ENCODE measurements around the gene NEURL1. TPM values are rescaled to one million over a fixed set of nuclear protein-coding genes. Genes with fewer than 3 reads are reported as not detected.

Gene NEURL1
- total RNA-seq, 1 donor from 2014 or later = 3.4 TPM

GRCh38 chr10:103541616-103542015 is 48.1 kb downstream of the NEURL1 start:
- Mint-ChIP-seq H3K36me3 (ENCODE audit: low read depth) (no peaks in the 10 kb centered on the region), H3K4me1 (ENCODE audit: low read depth) (peaks cover 15% of the 10 kb centered on the region), H3K9me3 (no peaks in the 10 kb centered on the region), H3K27ac (no peak overlapping the region), H3K27me3 (ENCODE audit: insufficient read depth) (peaks cover 31% of the 10 kb centered on the region), H3K4me3 (no peak overlapping the region)
- no peak for DNase-seq (ENCODE audit: low spot score)
- intact Hi-C loops (cut with micrococcal nuclease) = loop anchor here (1.0 to 2.0 kb wide), 2 partner anchors 23 to 37 kb away; no protein-coding TSS in a partner anchor

GRCh38 chr10:103542764-103543616 is 49.5 kb downstream of the NEURL1 start:
- no peaks in the 10 kb centered on the region for H3K36me3 Mint-ChIP-seq (ENCODE audit: low read depth)
- peak; percentile 10 for DNase-seq (ENCODE audit: low spot score)
- H3K4me1 Mint-ChIP-seq (ENCODE audit: low read depth) = peaks cover 15% of the 10 kb centered on the region
- H3K9me3 Mint-ChIP-seq = no peaks in the 10 kb centered on the region
- peak overlapping the region; percentile 51 for H3K4me3 Mint-ChIP-seq
- peak overlapping the region; percentile 58 for H3K27ac Mint-ChIP-seq
- peaks cover 23% of the 10 kb centered on the region for H3K27me3 Mint-ChIP-seq (ENCODE audit: insufficient read depth)
- intact Hi-C loops (cut with micrococcal nuclease) = loop anchor here (1.0 to 2.0 kb wide), 2 partner anchors 24 to 39 kb away; no protein-coding TSS in a partner anchor

GRCh38 chr10:103543617-103544525 is 50.4 kb downstream of the NEURL1 start:
- Mint-ChIP-seq H3K4me1 (ENCODE audit: low read depth) (peaks cover 15% of the 10 kb centered on the region), H3K27me3 (ENCODE audit: insufficient read depth) (peaks cover 23% of the 10 kb centered on the region), H3K9me3 (no peaks in the 10 kb centered on the region), H3K36me3 (ENCODE audit: low read depth) (no peaks in the 10 kb centered on the region), H3K4me3 (peak overlapping the region; percentile 51), H3K27ac (peak overlapping the region; percentile 58)
- no peak for DNase-seq (ENCODE audit: low spot score)
- intact Hi-C loops (cut with micrococcal nuclease) = loop anchor here (2.0 kb wide), 1 partner anchor 25 kb away; no protein-coding TSS in a partner anchor

- Mint-ChIP-seq H3K4me1 (ENCODE audit: low read depth) (peaks cover 15% of the 10 kb centered on the region), H3K27me3 (ENCODE audit: insufficient read depth) (peaks cover 17% of the 10 kb centered on the region), H3K36me3 (ENCODE audit: low read depth) (no peaks in the 10 kb centered on the region), H3K9me3 (no peaks in the 10 kb centered on the region), H3K27ac (no peak overlapping the region), H3K4me3 (no peak overlapping the region)
- DNase-seq (ENCODE audit: low spot score) = no peak
- intact Hi-C loops (cut with micrococcal nuclease) = no loop called here
Observed at GRCh38 chr10:103544657-103545310, 51.3 kb downstream of the NEURL1 start.

- peaks cover 15% of the 10 kb centered on the region for H3K4me1 Mint-ChIP-seq (ENCODE audit: low read depth)
- intact Hi-C loops (cut with micrococcal nuclease) = no loop called here
- H3K4me3 Mint-ChIP-seq = no peak overlapping the region
- no peak for DNase-seq (ENCODE audit: low spot score)
- H3K36me3 Mint-ChIP-seq (ENCODE audit: low read depth) = no peaks in the 10 kb centered on the region
- no peaks in the 10 kb centered on the region for H3K9me3 Mint-ChIP-seq
- H3K27me3 Mint-ChIP-seq (ENCODE audit: insufficient read depth) = peaks cover 16% of the 10 kb centered on the region
- no peak overlapping the region for H3K27ac Mint-ChIP-seq
Observed at GRCh38 chr10:103545366-103545765, 51.9 kb downstream of the NEURL1 start.

GRCh38 chr10:103545771-103546281 is 52.3 kb downstream of the NEURL1 start:
- DNase-seq (ENCODE audit: low spot score) = no peak
- no peak overlapping the region for H3K4me3 Mint-ChIP-seq
- H3K4me1 Mint-ChIP-seq (ENCODE audit: low read depth) = peaks cover 15% of the 10 kb centered on the region
- H3K27me3 Mint-ChIP-seq (ENCODE audit: insufficient read depth) = peaks cover 11% of the 10 kb centered on the region
- H3K36me3 Mint-ChIP-seq (ENCODE audit: low read depth) = no peaks in the 10 kb centered on the region
- no peak overlapping the region for H3K27ac Mint-ChIP-seq
- intact Hi-C loops (cut with micrococcal nuclease) = no loop called here
- no peaks in the 10 kb centered on the region for H3K9me3 Mint-ChIP-seq

- intact Hi-C loops (cut with micrococcal nuclease) = no loop called here
- H3K27ac Mint-ChIP-seq = no peak overlapping the region
Observed at GRCh38 chr10:103546401-103546800, 52.9 kb downstream of the NEURL1 start.

GRCh38 chr10:103547391-103547946 is 54.0 kb downstream of the NEURL1 start:
- H3K4me3 Mint-ChIP-seq = no peak overlapping the region
- no peaks in the 10 kb centered on the region for H3K36me3 Mint-ChIP-seq (ENCODE audit: low read depth)
- H3K27me3 Mint-ChIP-seq (ENCODE audit: insufficient read depth) = peaks cover 8% of the 10 kb centered on the region
- H3K9me3 Mint-ChIP-seq = no peaks in the 10 kb centered on the region
- no peak overlapping the region for H3K27ac Mint-ChIP-seq
- intact Hi-C loops (cut with micrococcal nuclease) = no loop called here
- DNase-seq (ENCODE audit: low spot score) = no peak
- peaks cover 17% of the 10 kb centered on the region for H3K4me1 Mint-ChIP-seq (ENCODE audit: low read depth)

More at GRCh38 chr10:103546401-103546800, 52.9 kb downstream of the NEURL1 start:
- Mint-ChIP-seq H3K9me3 (no peaks in the 10 kb centered on the region), H3K36me3 (ENCODE audit: low read depth) (no peaks in the 10 kb centered on the region), H3K4me1 (ENCODE audit: low read depth) (peaks cover 15% of the 10 kb centered on the region), H3K27me3 (ENCODE audit: insufficient read depth) (peaks cover 8% of the 10 kb centered on the region), H3K4me3 (no peak overlapping the region)
- no peak for DNase-seq (ENCODE audit: low spot score)

- Mint-ChIP-seq H3K27ac (no peak overlapping the region), H3K27me3 (ENCODE audit: insufficient read depth) (peaks cover 10% of the 10 kb centered on the region), H3K36me3 (ENCODE audit: low read depth) (no peaks in the 10 kb centered on the region), H3K4me3 (no peak overlapping the region), H3K4me1 (ENCODE audit: low read depth) (peaks cover 13% of the 10 kb centered on the region), H3K9me3 (no peaks in the 10 kb centered on the region)
- intact Hi-C loops (cut with micrococcal nuclease) = no loop called here
- no peak for DNase-seq (ENCODE audit: low spot score)
Observed at GRCh38 chr10:103548006-103548405, 54.5 kb downstream of the NEURL1 start.

- Mint-ChIP-seq H3K27me3 (ENCODE audit: insufficient read depth) (peaks cover 6% of the 10 kb centered on the region), H3K4me3 (no peak overlapping the region), H3K27ac (no peak overlapping the region), H3K36me3 (ENCODE audit: low read depth) (no peaks in the 10 kb centered on the region), H3K4me1 (ENCODE audit: low read depth) (peaks cover 8% of the 10 kb centered on the region), H3K9me3 (no peaks in the 10 kb centered on the region)
- DNase-seq (ENCODE audit: low spot score) = no peak
- intact Hi-C loops (cut with micrococcal nuclease) = no loop called here
Observed at GRCh38 chr10:103548581-103549348, 55.3 kb downstream of the NEURL1 start.

- peaks cover 13% of the 10 kb centered on the region for H3K4me1 Mint-ChIP-seq (ENCODE audit: low read depth)
- DNase-seq (ENCODE audit: low spot score) = no peak
- peaks cover 4% of the 10 kb centered on the region for H3K27me3 Mint-ChIP-seq (ENCODE audit: insufficient read depth)
- no peak overlapping the region for H3K27ac Mint-ChIP-seq
- no peak overlapping the region for H3K4me3 Mint-ChIP-seq
- no peaks in the 10 kb centered on the region for H3K36me3 Mint-ChIP-seq (ENCODE audit: low read depth)
- H3K9me3 Mint-ChIP-seq = no peaks in the 10 kb centered on the region
- intact Hi-C loops (cut with micrococcal nuclease) = no loop called here
Observed at GRCh38 chr10:103549349-103549685, 55.8 kb downstream of the NEURL1 start.
